ENCODE results near the gene EXD3. TPM values are rescaled to one million over a fixed set of nuclear protein-coding genes. Genes with fewer than 3 reads are reported as not detected.

The EXD3 gene
- total and polyA plus RNA-seq, 9 of the 15 experiments (the other 6 are each of a cell fraction or from before 2014, with no cell fraction given), result 0.29 to 12.5 (median 3.9) TPM

GRCh38 chr9:137435980-137436760, 13.2 kb upstream of the EXD3 start (continued):
- TF ChIP-seq RERE (CRISPR knock-in tag; IDR thresholded peaks at IDR 0.05; ENCODE audit: borderline replicate concordance) (no peak), ZNF644 (tag; IDR thresholded peaks at IDR 0.05; ENCODE audit: low read depth) (no peak), ZBTB33 (CRISPR knock-in tag; IDR thresholded peaks at IDR 0.05) (no peak), GATAD2A (IDR thresholded peaks at IDR 0.05) (no peak), ZNF184 (CRISPR knock-in tag; IDR thresholded peaks at IDR 0.05) (no peak), GATA2 (CRISPR knock-in tag; IDR thresholded peaks at IDR 0.05) (no peak), ZNF174 (CRISPR knock-in tag; IDR thresholded peaks at IDR 0.05) (no peak), REST (IDR thresholded peaks at IDR 0.05; ENCODE audit: borderline replicate concordance) (peak; percentile 30; the same call in 1 of the 2 replicates), REST (CRISPR knock-in tag; IDR thresholded peaks at IDR 0.05; ENCODE audit: low read depth) (no peak), BRD4 (IDR thresholded peaks at IDR 0.05) (no peak)
